HFFc6 (cell line): ENCODE measurements around the gene USP54. TPM values are rescaled to one million over a fixed set of nuclear protein-coding genes. Genes with fewer than 3 reads are reported as not detected.

Source experiments
- DNase-seq: peaks from one replicate; pipeline ENCODE4 v3.0.0-alpha.2; 2018
- H3K27ac Mint-ChIP-seq: 2 replicates; pipeline ENCODE4 v1.8.0; 2020; ENCODE audit warnings: mild to moderate bottlenecking, mixed read lengths
- H3K27me3 Mint-ChIP-seq: 2 replicates; pipeline ENCODE4 v1.8.0; 2021; ENCODE audit warnings: mild to moderate bottlenecking, moderate library complexity, mixed read lengths; ENCODE audit not compliant: insufficient read depth
- H3K36me3 Mint-ChIP-seq: 2 replicates; pipeline ENCODE4 v1.8.0; 2021; ENCODE audit warnings: low read depth, mixed read lengths
- H3K4me1 Mint-ChIP-seq: 2 replicates; pipeline ENCODE4 v1.8.0; 2020; ENCODE audit warnings: low read depth, mixed read lengths
- H3K4me3 Mint-ChIP-seq: 2 replicates; pipeline ENCODE4 v1.8.0; 2020; ENCODE audit warnings: mild to moderate bottlenecking, moderate library complexity, mixed read lengths
- H3K9me3 Mint-ChIP-seq: 2 replicates; pipeline ENCODE4 v1.8.0; 2020; ENCODE audit warnings: mild to moderate bottlenecking, mixed read lengths
- CTCF ChIP-seq: fragments of 200-600 bp; sonication (generic); IDR thresholded peaks from 2 replicates; pipeline ENCODE4 v1.5.0; 2021; ENCODE audit warnings: antibody characterized with exemption, mild to moderate bottlenecking
- total RNA-seq, 6 experiments: library from RNA; stranded (reverse); fragmentation: NEBNext Ultra II Directional; extraction: Animal tissue kit (Norgen Biotek cat#: 25700); gene quantifications; 2 replicates in 1 of 6; 3 replicates in 5 of 6; pipeline ENCODE4 v1.2.3, GENCODE V29; 2021

Gene USP54
- total RNA-seq, 6 experiments from 2014 or later: 9.1 to 12.9 (median 10.7) TPM

GRCh38 chr10:73478636-73479035, 112.5 kb downstream of the USP54 start:
- H3K36me3 Mint-ChIP-seq: peaks cover 31% of the 10 kb centered on the region
- no peaks in the 10 kb centered on the region for H3K27me3 Mint-ChIP-seq
- peaks cover 45% of the 10 kb centered on the region for H3K4me1 Mint-ChIP-seq
- no peak for TF ChIP-seq CTCF
- no peak for DNase-seq
- no peaks in the 10 kb centered on the region for H3K9me3 Mint-ChIP-seq
- no peak overlapping the region for H3K4me3 Mint-ChIP-seq
- H3K27ac Mint-ChIP-seq: no peak overlapping the region

- Mint-ChIP-seq H3K36me3 (peaks cover 29% of the 10 kb centered on the region), H3K27me3 (no peaks in the 10 kb centered on the region), H3K27ac (no peak overlapping the region), H3K9me3 (no peaks in the 10 kb centered on the region), H3K4me3 (no peak overlapping the region), H3K4me1 (no peaks in the 10 kb centered on the region)
- DNase-seq: no peak
- no peak for TF ChIP-seq CTCF
Measured at GRCh38 chr10:73471226-73471625, 119.9 kb downstream of the USP54 start.

- H3K4me3 Mint-ChIP-seq: no peak overlapping the region
- TF ChIP-seq CTCF: no peak
- DNase-seq: no peak
- no peaks in the 10 kb centered on the region for H3K9me3 Mint-ChIP-seq
- H3K27ac Mint-ChIP-seq: no peak overlapping the region
- peaks cover 25% of the 10 kb centered on the region for H3K36me3 Mint-ChIP-seq
- H3K27me3 Mint-ChIP-seq: no peaks in the 10 kb centered on the region
- no peaks in the 10 kb centered on the region for H3K4me1 Mint-ChIP-seq
Measured at GRCh38 chr10:73469579-73469978, 121.6 kb downstream of the USP54 start.

DNA sequence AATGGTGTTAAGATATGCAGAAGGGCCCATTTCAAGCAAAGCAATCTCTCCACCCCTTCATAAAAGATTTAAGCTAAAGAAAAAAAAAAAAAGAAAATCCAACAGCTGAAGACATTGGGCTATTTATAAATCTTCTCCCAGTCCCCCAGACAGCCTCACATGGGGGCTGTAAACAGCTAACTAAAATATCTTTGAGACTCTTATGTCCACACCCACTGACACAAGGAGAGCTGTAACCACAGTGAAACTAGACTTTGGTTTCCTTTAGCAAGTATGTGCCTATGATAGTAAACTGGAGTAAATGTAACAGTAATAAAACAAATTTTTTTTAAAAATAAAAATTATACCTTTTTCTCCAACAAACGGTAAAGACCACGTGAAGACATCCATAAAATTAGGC, 123.9 kb downstream of the USP54 start:
- H3K36me3 Mint-ChIP-seq: peaks cover 32% of the 10 kb centered on the region
- DNase-seq: no peak
- H3K4me3 Mint-ChIP-seq: no peak overlapping the region
- no peaks in the 10 kb centered on the region for H3K27me3 Mint-ChIP-seq
- H3K4me1 Mint-ChIP-seq: no peaks in the 10 kb centered on the region
- TF ChIP-seq CTCF: no peak
- H3K9me3 Mint-ChIP-seq: no peaks in the 10 kb centered on the region
- H3K27ac Mint-ChIP-seq: no peak overlapping the region

- H3K4me3 Mint-ChIP-seq: no peak overlapping the region
- H3K4me1 Mint-ChIP-seq: no peaks in the 10 kb centered on the region
- H3K36me3 Mint-ChIP-seq: peaks cover 42% of the 10 kb centered on the region
- no peak for DNase-seq
- no peak overlapping the region for H3K27ac Mint-ChIP-seq
- no peaks in the 10 kb centered on the region for H3K27me3 Mint-ChIP-seq
- no peaks in the 10 kb centered on the region for H3K9me3 Mint-ChIP-seq
- no peak for TF ChIP-seq CTCF
Measured at GRCh38 chr10:73465978-73466726, 125.0 kb downstream of the USP54 start.
